22Rv1 (cell line): ENCODE measurements around the gene GLCE.
A peak's percentile ranks its signal among the peaks of the same experiment; 100 is the strongest.

Source experiments
- H3K27ac ChIP-seq: fragments of 450-650 bp; 2 replicates; pipeline ENCODE4 v1.5.1; 2017
- CTCF ChIP-seq: fragments of 450-650 bp; IDR thresholded peaks from 2 replicates; pipeline ENCODE4 v1.5.1; 2017; ENCODE audit warnings: mild to moderate bottlenecking
- ZFX ChIP-seq: fragments of 450-650 bp; IDR thresholded peaks from 2 replicates; pipeline ENCODE4 v1.6.1; 2017; ENCODE audit warnings: antibody characterized with exemption, borderline replicate concordance

Gene GLCE

DNA sequence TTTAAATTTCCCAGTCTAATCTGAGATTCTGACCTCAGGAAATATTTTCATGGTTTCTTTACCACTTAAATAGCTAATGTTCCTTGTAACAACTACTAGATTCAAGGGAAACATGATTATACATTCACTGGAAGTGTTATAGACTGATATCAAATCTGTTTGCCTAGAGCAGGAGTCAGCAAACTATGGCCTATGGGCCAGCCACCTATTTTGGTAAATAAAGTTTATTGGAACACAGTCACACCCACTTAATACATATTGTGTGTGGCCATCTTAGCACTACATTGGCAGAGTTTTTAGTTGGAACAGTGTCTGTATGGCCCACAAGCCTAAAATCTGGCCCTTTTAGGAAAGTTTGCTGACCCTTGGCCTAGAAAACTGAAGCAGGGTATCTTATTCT, 50.1 kb downstream of the GLCE start:
- H3K27ac ChIP-seq, result no peak overlapping the region
- TF ChIP-seq CTCF (no peak), ZFX (no peak)

- H3K27ac ChIP-seq, result no peak overlapping the region
- peak; percentile 27 for TF ChIP-seq CTCF
- TF ChIP-seq ZFX, result no peak
These were observed 53.4 kb downstream of the GLCE start for GRCh38 chr15:69213786-69214185.

- no peak overlapping the region for H3K27ac ChIP-seq
- TF ChIP-seq ZFX (no peak), CTCF (no peak)
These were observed 55.0 kb downstream of the GLCE start for GRCh38 chr15:69215314-69216035.

DNA sequence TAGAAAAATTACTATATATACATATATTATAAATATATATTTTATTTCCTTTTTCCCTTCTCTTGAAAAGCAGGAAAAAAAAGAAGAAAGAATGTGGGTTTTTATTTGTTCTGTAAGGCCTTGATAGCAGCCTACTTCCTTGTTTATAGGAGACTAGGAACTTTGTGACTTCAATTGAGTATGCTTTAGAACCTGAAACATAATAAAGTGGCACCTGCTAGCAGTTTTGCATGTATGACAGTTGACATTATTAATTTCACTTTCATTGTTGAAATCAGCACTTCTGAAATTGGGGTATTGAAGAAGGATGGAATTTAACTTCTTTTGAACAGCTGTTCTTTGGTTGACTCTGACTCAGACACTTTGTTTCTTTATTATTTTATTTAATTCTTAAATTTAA, 56.9 kb downstream of the GLCE start:
- no peak overlapping the region for H3K27ac ChIP-seq
- TF ChIP-seq ZFX (no peak), CTCF (no peak)

- TF ChIP-seq ZFX, result no peak
- TF ChIP-seq CTCF, result no peak
These were observed 59.3 kb downstream of the GLCE start for GRCh38 chr15:69219690-69220089.

DNA sequence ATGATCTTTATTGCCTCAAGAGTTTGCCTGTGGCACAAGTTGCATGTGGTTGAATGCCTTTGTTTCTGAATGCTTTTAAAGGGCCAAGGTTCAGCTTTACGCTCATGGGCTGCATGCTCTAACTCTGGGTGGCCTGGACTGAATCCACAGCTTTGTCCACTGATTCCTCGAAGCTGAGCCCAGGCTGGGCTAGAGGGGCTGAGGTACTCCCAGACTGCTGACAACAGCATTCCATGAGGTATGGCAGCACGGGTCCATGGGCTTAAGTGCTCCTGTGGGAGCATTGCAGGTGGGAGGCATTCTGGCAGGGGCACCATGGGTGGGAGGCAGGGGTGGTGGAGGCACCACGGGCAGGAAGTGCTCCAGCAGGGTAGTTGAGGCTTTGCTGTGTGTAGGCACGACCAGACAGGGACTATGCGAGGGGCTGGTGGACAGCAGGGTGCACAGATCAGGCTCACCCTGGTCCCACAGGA, 61.6 kb downstream of the GLCE start:
- H3K27ac ChIP-seq, result no peak overlapping the region
- no peak for TF ChIP-seq CTCF
- no peak for TF ChIP-seq ZFX

More at GRCh38 chr15:69219690-69220089, 59.3 kb downstream of the GLCE start:
- no peak overlapping the region for H3K27ac ChIP-seq

GRCh38 chr15:69223083-69223813, 62.8 kb downstream of the GLCE start:
- H3K27ac ChIP-seq, result no peak overlapping the region
- no peak for TF ChIP-seq ZFX
- TF ChIP-seq CTCF, result no peak
